Fibroblast of pulmonary artery (primary cell): ENCODE measurements around the gene HYCC1.
"Not testable (repeated sequence)": the region's sequence is repeated elsewhere in the genome, so short reads cannot be mapped to it uniquely, and the experiment has no call there.

Experiments used
- DNase-seq: peaks from one replicate; pipeline ENCODE4 v3.0.0-alpha.2; 2010; ENCODE audit warnings: low read depth
- H3K4me3 ChIP-seq: replicated peaks from 2 replicates; pipeline ENCODE4 v1.5.1; 2011; ENCODE audit warnings: low read depth, mild to moderate bottlenecking, control low read depth, low read length, moderate library complexity
- CTCF ChIP-seq: IDR thresholded peaks from 2 replicates; pipeline ENCODE4 v1.5.1; 2011; ENCODE audit warnings: mild to moderate bottlenecking, control low read depth, low read length, inconsistent platforms; ENCODE audit errors: missing control alignments

Gene HYCC1

GRCh38 chr7:22983257-22983855 is 30.6 kb downstream of the HYCC1 start:
- no peak for TF ChIP-seq CTCF
- DNase-seq = no peak
- H3K4me3 ChIP-seq = no peak overlapping the region

GRCh38 chr7:22980422-22980821 is 33.5 kb downstream of the HYCC1 start:
- H3K4me3 ChIP-seq = no peak overlapping the region
- DNase-seq = peak; percentile 87
- TF ChIP-seq CTCF = no peak

GRCh38 chr7:22979861-22980260 is 34.1 kb downstream of the HYCC1 start:
- no peak for DNase-seq
- H3K4me3 ChIP-seq = no peak overlapping the region
- TF ChIP-seq CTCF = no peak

GRCh38 chr7:22979251-22979650 is 34.7 kb downstream of the HYCC1 start:
- no peak for DNase-seq
- H3K4me3 ChIP-seq = no peak overlapping the region
- TF ChIP-seq CTCF = no peak

- H3K4me3 ChIP-seq, DNase-seq: not testable (repeated sequence)
These were observed 39.3 kb downstream of the HYCC1 start for GRCh38 chr7:22974636-22975035.

- DNase-seq = peak; percentile 20
- no peak for TF ChIP-seq CTCF
- no peak overlapping the region for H3K4me3 ChIP-seq
These were observed 41.7 kb downstream of the HYCC1 start for GRCh38 chr7:22972207-22972606.

- no peak for TF ChIP-seq CTCF
- no peak overlapping the region for H3K4me3 ChIP-seq
- DNase-seq = no peak
These were observed 44.9 kb downstream of the HYCC1 start for GRCh38 chr7:22969010-22969431.
